Adrenal gland (tissue), 5 donors: Measurements from ENCODE around the gene ALG1L2.
"Not testable (repeated sequence)": the region's sequence is repeated elsewhere in the genome, so short reads cannot be mapped to it uniquely, and the experiment has no call there.

Experiments used
- CTCF ChIP-seq, 6 experiments: fragments of 450-650 bp in 4 of 6; fragments of 200-600 bp in 2 of 6; sonication (generic) in 1 of 6; IDR thresholded peaks; 1 replicate in 5 of 6; 2 replicates in 1 of 6; pipeline versions ENCODE4 v1.5.1 to v1.8.0; 2016 to 2021; ENCODE audit warnings: antibody characterized with exemption in 6 of 6, mild to moderate bottlenecking in 2 of 6, moderate library complexity in 1 of 6
- POLR2A ChIP-seq, 2 donors: fragments of 450-650 bp; IDR thresholded peaks; one replicate each; pipeline ENCODE4 v1.6.1; 2017; ENCODE audit warnings: antibody characterized with exemption in 2 of 2, mild to moderate bottlenecking in 2 of 2, moderate library complexity in 1 of 2
- donor health status: DM: no; HTN: no; CAD: no.

GRCh38 chr3:130137685-130138084, 56.1 kb downstream of the ALG1L2 start:
- not testable (repeated sequence) for TF ChIP-seq CTCF, POLR2A (IDR thresholded peaks at IDR 0.05)
